GM18498 (cell line): ENCODE results near the gene GINS2.

Experiments used
- ATAC-seq: cut with Tn5 transposase; IDR thresholded peaks from one replicate; pipeline ENCODE4 v1.9.1; 2021; ENCODE audit warnings: mild to moderate bottlenecking, moderate library complexity; ENCODE audit not compliant: unreplicated experiment

Gene GINS2

DNA sequence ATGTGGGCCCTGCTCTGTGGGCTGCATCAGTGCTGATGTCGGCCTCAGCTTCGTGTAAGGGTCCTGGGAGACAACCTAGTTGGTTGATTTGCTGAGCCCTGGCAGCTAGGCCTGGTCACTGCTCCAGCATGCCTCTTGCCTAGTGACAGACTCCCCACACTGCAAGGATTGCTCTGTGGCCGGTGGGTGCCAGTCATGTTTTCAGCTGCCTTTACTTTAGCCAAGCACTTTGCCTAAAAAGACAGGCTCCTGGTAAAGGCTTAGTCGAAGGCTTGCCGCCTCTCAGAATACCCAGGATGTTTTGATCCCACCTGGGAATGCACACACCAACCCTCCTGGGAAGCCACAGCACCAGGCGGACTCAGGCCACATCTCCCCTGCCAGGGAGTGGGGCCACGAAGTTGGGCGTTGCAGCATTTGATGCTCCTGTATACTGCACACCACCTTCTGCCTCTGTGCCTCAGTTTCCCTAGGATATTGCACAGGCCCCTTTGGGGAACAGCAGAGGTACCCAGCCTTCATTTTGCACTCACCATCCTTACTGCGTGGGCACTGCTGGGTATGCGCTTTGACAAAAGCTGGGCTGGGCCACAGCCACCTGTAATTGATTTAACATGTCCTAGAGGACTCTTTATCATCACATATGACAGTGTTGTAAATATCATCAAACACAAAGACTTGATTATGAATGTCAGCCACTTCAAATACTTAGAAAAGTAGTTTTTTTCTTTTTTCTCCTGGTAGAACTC, 19.9 kb downstream of the GINS2 start:
- no peak for ATAC-seq

DNA sequence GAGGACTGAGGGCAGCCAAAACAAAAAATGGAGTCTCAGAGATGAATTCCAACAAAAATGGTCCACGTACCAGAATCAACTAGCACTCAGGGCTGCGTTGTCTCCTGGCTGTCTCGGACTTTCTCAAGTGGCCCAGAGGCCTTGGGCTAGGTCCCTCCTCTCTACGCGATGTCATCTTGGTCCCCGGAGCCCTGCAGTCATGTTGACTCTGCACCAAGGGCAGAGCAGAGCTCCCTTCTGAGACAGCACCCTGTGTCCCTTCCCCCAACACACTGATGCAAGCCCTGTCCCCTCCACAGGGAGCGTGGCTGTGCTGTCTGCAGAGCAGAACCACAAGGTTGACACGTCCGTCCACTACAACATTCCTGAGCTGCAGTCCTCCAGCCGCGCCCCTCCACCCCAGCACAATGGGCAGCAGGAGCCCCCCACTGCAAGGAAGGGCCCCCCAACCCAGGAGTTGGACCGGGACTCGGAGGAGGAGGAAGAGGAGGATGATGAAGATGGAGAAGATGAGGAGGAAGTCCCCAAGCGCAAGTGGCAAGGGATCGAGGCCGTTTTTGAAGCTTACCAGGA, 20.8 kb downstream of the GINS2 start:
- no peak for ATAC-seq

DNA sequence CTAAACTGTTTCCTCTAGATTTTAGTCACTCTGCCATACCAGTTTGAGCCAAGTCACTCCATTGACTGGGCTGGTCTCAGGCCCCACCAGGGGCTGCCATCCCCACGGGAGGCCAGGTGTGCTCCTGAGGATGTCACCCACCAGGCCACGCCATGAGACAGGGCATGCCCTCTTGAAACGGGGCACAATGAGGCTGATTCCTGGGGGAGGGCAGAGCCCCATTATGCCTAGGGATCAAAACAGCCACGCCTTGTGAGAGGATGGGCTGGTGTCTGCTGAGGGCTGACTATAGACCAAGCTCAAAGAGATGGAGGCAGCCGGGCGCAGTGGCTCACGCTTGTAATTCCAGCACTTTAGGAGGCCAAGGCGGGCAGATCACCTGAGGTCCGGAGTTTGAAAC, 21.5 kb downstream of the GINS2 start:
- no peak for ATAC-seq

DNA sequence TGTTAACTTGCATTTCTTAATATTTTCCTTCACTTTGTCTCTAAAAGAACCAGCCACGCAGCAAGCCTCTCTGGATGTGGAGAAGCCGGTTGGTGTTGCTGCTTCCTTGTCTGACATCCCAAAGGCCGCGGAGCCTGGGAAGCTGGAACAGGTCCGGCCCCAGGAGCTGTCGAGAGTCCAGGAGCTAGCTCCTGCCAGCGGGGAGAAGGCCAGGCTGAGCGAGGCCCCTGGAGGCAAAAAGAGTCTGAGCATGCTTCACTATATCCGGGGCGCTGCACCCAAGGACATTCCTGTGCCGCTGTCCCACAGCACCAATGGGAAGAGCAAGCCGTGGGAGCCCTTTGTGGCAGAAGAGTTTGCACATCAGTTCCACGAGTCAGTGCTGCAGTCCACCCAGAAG, 22.8 kb downstream of the GINS2 start:
- ATAC-seq, result no peak

DNA sequence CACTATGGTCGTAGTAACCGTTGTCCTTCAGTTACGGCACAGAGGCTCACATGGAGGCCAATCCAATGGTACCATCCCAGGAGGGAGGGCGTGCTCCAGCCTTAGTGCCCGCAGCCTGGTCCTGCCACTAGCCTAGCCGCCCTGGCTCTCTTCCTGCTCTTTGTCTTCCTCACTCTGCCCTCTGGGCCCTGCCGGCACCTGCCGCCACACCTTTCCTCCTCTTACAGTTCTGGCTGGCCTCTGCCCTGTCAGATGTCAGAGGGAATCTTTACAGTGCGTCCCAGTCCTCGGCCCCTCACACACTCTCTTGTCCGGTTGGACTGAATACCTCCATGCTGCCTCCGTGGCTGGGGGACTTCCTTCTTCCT, 23.4 kb downstream of the GINS2 start:
- ATAC-seq, result no peak

DNA sequence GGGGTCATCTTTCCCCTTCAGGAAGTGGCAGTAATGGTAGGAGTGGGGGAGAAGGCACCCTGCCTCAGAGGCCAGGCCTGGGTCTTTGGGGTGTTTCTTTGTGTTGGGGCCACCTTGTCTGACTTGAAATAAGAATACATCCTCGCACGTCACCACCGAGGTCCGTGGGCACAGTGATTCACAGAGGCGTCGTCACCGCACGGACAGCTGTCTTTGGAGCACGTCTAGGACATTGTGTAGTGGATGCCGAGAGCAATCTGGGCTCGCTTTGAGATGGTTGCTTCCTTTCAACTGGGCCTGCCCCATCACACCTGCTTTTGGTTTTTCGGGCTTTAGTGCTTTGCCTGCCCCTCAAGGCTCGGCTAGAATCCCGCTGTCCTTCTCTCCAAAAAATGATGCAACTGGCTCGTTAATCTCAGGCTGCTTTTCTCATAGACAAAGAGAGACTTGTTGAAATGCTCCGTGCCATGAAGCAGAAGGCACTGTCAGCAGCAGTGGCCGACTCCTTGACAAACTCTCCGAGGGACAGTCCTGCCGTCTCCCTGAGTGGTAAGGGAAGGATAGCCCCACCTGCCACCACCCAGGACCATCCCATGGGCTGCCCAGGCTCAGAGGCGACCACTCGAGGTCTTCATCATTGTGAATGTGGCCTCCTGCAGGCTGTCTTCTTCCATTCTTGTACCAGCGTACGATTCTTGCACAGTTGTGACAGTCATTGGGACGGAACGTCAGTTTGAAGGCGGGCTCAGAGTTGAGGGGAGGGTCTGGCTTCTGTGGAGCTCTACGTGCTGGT, 24.0 kb downstream of the GINS2 start:
- ATAC-seq, result no peak

DNA sequence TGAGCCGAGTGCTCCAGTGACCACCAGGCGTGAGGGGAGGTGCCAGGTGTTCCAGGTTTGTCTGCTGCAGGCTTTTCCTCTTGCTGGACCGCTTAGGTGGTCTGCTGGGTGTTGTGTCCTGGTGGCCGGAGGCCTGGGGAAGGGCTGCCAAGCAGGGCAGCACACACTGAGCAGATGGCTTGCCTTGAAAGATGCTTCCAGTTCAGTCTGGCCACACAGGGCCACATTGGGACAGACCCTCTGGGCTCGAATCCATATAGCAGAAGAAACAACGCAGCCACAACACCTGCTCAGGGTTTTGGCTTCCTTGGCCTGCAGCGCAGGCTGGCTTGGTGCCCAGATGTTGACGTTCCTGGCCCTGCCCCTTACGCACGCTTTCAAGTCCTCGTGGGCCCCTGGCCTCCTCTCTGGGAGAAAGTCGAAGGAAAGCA, 24.8 kb downstream of the GINS2 start:
- ATAC-seq, result no peak

DNA sequence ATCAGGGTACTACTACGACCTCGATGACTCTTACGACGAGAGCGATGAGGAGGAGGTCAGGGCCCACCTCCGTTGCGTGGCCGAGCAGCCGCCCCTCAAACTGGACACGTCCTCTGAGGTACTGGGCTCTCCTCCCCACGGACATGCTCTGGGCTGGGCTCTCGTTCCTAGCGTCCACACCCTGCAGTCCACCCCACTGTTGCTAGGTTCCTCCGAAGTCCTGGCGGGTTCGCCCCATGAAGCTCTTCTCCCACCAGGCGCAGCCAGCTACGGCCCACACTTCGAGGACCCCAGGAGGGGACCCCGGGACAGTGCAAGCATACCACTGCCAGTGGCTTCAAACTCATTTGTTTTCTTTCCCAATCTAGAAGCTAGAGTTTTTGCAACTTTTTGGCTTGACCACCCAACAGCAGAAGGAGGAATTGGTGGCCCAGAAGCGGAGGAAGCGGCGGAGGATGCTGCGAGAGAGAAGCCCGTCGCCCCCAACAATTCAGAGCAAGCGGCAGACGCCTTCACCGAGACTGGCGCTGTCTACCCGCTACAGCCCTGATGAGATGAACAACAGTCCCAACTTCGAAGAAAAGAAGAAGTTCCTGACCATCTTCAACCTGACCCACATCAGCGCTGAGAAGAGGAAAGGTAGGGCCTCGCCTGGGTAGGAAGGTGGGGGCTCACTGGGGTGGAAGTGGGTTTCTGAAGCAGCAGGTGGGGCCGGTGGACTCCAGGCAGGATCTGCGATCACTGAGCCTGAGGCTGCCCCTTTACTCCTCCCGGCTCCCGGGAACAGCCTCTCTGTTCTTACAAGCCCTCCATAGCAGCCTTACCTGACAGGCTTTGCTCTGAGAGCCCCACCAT, 25.6 kb downstream of the GINS2 start:
- ATAC-seq, result no peak

DNA sequence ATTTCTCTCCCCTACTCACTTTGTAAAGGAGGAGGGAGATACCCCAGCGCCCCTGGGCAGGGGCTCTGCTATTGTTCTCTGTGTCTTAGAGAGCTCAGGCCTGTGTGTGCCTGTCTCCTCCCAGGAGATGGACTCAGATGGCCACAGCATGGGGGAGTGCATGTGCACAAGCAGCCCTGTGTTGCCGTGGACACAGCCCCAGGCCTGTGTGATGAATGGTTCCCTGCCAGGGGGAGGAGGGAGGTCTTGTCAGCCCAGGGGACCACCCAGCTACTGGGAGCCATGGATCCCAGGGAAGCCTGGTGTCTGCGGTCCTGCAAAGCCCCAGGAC, 26.3 kb downstream of the GINS2 start:
- ATAC-seq, result no peak

DNA sequence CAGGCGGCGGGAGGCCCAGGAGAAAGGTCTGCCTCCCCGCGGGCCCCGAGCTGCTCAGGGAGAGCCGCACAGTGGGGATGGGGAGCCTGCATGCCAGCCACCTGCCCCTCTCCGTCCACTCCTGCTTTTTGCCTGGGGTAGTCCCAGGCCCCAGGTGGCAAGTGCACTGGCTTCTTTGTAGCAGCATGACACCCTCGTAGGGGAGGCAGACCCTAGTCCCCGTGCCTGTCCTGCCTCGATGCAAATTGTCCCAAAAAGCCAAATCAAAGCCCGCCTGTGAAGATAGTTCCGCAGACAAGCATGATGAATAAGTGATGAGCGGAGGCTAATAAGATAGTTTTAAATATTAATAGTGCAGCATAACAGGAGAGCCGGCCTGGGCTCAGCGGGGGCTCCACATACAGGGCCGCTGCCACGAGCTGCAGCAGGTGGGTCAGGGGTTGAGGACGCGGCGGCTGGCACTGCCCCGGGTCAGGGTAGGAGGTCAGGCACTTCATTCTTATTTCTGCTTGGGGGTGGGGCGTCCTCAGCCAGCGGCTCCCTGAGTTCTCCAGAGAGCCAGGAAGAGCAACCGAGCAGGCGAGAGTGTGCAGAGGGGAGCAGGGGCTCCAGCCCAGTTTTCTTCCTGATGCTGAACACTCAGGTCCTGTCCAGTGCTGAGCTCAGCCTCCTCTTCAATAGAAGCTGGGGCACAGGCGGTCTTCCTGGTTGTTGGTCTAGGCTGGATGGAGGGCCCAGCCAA, 26.8 kb downstream of the GINS2 start:
- ATAC-seq, result no peak

DNA sequence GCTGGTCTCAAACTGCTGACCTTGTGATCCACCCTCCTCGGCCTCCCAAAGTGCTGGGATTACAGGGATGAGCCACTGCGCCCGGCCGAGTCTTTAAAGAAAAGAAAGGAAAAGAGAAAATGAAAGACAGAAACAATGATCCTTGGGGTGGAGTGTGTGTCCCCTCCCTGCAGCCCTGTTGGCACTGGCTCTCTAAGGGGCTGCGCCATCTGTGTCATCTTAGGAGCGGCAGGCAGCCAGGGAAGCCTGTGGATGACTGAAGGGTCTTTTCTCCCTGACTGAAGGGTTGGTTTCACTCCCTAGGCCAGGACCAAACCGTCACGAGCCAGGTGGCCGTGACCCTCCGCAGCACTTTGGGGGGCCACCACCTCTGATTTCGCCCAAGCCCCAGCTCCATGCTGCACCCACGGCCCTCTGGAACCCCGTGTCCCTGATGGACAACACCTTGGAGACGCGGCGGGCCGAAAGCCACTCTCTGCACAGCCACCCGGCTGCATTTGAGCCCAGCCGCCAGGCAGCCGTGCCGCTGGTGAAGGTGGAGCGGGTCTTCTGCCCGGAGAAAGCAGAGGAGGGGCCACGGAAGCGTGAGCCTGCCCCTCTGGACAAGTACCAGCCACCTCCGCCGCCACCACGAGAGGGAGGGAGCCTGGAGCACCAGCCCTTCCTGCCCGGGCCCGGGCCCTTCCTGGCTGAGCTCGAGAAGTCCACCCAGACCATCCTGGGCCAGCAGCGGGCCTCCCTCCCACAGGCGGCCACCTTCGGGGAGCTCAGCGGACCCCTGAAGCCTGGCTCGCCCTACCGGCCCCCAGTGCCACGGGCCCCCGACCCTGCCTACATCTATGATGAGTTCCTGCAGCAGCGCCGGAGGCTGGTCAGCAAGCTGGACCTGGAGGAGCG, 27.7 kb downstream of the GINS2 start:
- no peak for ATAC-seq

DNA sequence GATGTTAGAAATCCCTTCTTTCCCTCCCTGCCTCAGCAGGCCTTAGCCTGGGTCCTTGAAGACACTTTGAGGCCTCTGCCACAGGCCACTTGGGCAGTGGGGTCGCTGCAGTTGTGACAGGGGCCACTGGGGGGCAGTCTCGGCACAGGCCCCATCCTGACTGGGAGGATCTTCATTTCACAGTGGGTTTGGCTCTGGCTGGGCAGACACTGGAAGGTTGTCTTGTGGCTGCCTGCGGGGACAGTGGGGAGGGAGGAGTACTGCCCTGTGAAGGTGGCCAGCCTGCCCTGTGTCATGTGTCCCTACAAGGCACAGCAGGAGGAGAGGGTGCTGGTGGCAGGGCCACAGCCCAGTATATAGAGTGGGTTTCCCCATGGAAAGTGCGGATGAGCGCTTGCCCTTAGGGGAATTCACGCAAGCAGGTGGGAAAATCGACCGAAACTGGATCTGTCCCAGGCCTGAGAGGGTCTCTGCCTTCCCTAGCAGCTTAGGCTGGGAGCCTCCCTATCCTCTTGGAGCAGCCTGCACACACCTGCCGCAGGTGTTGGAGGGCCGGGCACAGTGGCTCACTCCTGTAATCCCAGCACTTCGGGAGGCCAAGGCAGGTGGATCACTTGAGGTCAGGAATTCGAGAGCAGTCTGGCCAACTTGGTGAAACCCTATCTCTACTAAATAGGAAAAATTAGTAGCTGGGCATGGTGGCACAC, 28.8 kb downstream of the GINS2 start:
- no peak for ATAC-seq

DNA sequence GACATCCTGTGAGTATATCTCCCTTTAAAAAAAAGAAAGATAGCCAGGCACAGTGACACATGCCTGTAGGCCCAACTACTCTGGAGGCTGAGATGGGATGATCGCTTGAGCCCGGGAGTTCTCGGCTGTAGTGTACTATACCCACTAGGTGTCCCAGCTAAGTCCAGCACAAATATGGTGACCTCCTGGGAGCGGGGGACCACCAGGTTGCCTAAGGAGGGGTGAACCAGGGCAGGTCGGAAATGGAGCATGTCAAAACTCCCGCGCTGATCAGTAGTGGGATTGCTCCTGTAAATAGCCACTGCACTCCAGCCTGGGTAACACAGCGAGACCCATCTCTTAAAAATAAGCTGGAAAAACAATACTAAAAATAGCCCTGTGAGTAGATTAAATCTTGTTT, 29.4 kb downstream of the GINS2 start:
- ATAC-seq, result no peak

DNA sequence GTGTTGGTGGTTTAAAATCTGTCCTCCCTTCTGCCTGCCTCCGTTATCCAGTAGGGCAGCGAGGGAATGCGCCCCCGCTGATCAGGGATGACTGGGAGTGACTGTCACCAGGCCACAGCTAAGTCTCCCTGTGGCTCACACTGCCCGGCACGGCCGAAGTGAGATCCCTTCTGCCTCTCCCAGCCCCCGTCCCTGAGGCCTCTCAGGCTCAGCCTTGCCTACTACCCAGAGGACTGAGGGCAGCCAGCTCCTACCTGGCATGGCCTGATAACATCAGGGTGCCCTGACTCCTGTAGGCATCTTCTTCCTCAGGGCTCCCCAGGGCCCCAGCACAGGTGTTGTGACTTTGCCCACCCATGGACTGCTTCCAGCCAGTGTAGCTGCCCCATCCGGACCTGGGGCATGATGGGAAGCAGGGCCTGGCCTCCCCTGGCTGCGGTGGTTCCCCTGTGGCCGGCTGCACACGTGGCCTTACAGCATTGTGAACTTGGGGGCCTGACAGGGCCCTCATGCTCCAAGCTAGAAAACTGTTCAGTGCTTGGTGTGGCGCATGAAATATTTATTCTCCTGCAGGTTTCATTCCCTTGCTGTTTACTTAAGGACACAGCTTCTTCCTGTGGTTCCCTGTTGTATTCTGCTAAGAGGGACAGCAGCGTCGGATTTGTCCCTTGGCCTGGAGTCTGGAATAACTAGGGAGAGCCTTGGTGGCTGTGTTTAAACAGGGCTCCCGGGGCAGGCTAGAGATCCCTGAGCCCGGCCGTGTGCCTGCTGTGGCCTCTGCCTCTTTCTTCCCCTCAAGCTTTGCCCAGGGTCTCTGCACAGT, 30.0 kb downstream of the GINS2 start:
- ATAC-seq, result no peak

DNA sequence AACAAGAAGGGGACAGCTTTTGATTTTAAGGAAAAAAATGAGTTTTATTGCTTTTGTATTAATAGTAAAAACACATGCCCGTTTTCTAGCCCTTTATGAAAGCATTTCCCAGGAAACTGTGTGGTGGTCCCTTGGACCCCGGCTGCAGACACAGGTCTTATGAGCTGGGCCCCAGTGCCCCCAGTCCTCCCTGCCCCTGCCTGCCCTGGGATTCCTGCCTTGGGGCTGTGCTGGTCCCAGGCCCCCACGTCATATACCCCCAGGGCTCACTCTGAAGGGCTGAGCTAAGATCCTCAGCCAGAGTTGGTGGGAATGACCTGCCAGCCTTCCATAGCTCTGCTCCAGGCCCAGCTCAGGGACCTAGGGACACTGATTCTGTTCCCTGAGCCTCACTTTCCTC, 30.8 kb downstream of the GINS2 start:
- no peak for ATAC-seq

DNA sequence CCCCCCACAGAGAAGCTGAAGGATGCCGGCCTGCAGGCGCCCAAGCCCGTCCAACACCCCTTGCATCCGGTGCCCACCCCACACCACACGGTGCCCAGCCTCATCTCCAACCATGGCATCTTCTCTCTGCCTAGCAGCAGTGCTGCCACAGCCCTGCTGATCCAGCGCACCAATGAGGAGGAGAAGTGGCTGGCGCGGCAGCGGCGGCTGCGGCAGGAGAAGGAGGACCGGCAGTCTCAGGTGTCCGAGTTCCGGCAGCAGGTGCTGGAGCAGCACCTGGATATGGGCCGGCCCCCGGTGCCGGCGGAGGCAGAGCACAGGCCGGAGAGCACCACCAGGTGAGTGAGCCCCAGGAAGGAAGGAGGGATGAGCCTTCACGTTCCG, 31.5 kb downstream of the GINS2 start:
- ATAC-seq, result no peak

DNA sequence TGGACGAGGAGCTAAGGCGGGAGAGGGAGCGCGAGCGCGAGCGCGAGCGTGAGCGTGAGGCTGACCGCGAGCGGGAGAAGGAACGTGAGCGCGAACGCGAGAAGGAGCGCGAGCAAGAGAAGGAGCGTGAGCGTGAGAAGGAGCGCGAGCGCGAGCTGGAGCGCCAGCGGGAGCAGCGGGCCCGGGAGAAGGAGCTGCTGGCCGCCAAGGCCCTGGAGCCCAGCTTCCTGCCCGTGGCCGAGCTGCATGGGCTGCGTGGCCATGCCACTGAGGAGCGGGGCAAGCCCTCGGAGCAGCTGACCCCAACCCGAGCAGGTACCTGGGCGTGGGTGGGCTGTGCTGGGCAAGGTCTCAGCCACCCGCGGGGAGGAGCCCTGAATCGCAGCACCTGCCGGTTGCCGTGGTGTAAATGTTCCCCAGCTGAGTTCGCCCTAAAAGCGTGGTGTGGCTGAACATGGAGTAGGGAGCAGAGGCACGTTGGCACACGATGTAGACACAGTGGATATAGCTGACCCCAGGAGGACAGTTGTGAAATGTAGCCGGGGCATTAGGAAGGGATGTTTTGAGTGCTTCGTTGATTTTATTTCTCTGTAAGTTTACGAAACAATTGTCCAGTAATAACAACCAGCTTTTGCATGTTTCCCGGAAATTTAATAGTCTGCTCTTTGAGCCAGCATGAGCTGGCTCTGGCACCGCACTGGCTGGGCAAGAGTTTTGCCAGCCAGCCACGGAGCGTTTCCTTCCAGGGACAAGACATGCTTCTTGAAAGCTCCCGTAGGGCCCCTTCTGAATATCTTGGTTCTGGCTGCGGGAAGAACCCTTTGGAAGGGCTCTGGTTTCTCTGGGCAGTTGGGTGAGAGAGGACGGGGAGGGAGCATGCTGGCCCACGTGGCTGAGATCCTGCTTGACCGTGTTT, 32.1 kb downstream of the GINS2 start:
- ATAC-seq, result no peak
